NB4 (cell line): ENCODE results near the gene ABLIM3.

Experiments
- CTCF ChIP-seq: IDR thresholded peaks from one replicate; pipeline ENCODE4 v1.5.1; 2012; ENCODE audit warnings: low read depth, low read length
- MAX ChIP-seq: IDR thresholded peaks from 2 replicates; pipeline ENCODE4 v1.6.1; 2011; ENCODE audit warnings: low read depth, low read length
- POLR2A ChIP-seq: IDR thresholded peaks from 2 replicates; pipeline ENCODE4 v1.6.1; 2011; ENCODE audit warnings: mild to moderate bottlenecking; ENCODE audit not compliant: insufficient read length; ENCODE audit errors: extremely low read depth

GRCh38 chr5:149182241-149182640 is 40.9 kb downstream of the ABLIM3 start:
- TF ChIP-seq CTCF, result no peak
- no peak for TF ChIP-seq POLR2A
- no peak for TF ChIP-seq MAX
